ENCODE measurements around the gene RGS2.

RGS2 gene

GRCh38 chr1:192808518-192809306 lies at the start of gene RGS2:
Gene RGS2 (plus strand): TSS chr1:192809039. CDS start chr1:192809072, 33 bp downstream.
- peak; percentile 62 for DNase-seq (ENCODE audit: low read depth)

GRCh38 chr1:192759104-192759503 lies 49.7 kb upstream of the RGS2 start:
- DNase-seq (ENCODE audit: low read depth), result no peak

GRCh38 chr1:192762265-192762664 lies 46.6 kb upstream of the RGS2 start:
- DNase-seq (ENCODE audit: low read depth), result no peak

- no peak for DNase-seq (ENCODE audit: low read depth)
Measured at GRCh38 chr1:192763243-192763642, 45.6 kb upstream of the RGS2 start.

GRCh38 chr1:192763756-192764155 lies 45.1 kb upstream of the RGS2 start:
- no peak for DNase-seq (ENCODE audit: low read depth)

GRCh38 chr1:192764675-192765074 lies 44.2 kb upstream of the RGS2 start:
- no peak for DNase-seq (ENCODE audit: low read depth)

GRCh38 chr1:192766009-192766625 lies 42.7 kb upstream of the RGS2 start:
- no peak for DNase-seq (ENCODE audit: low read depth)

GRCh38 chr1:192766876-192767275 lies 42.0 kb upstream of the RGS2 start:
- DNase-seq (ENCODE audit: low read depth), result no peak

- DNase-seq (ENCODE audit: low read depth), result no peak
Measured at GRCh38 chr1:192767798-192768197, 41.0 kb upstream of the RGS2 start.

- DNase-seq (ENCODE audit: low read depth), result no peak
Measured at GRCh38 chr1:192768463-192768862, 40.4 kb upstream of the RGS2 start.

- no peak for DNase-seq (ENCODE audit: low read depth)
Measured at GRCh38 chr1:192771341-192771740, 37.5 kb upstream of the RGS2 start.

- DNase-seq (ENCODE audit: low read depth), result no peak
Measured at GRCh38 chr1:192775631-192776030, 33.2 kb upstream of the RGS2 start.

- no peak for DNase-seq (ENCODE audit: low read depth)
Measured at GRCh38 chr1:192776206-192776605, 32.6 kb upstream of the RGS2 start.

GRCh38 chr1:192776998-192777397 lies 31.8 kb upstream of the RGS2 start:
- DNase-seq (ENCODE audit: low read depth), result no peak

GRCh38 chr1:192783791-192784190 lies 25.0 kb upstream of the RGS2 start:
- DNase-seq (ENCODE audit: low read depth), result no peak

GRCh38 chr1:192784397-192784796 lies 24.4 kb upstream of the RGS2 start:
- DNase-seq (ENCODE audit: low read depth), result no peak

- no peak for DNase-seq (ENCODE audit: low read depth)
Measured at GRCh38 chr1:192786576-192786975, 22.3 kb upstream of the RGS2 start.

- no peak for DNase-seq (ENCODE audit: low read depth)
Measured at GRCh38 chr1:192787914-192788585, 20.8 kb upstream of the RGS2 start.

GRCh38 chr1:192789871-192790270 lies 19.0 kb upstream of the RGS2 start:
- no peak for DNase-seq (ENCODE audit: low read depth)

GRCh38 chr1:192792628-192793027 lies 16.2 kb upstream of the RGS2 start:
- DNase-seq (ENCODE audit: low read depth), result no peak

GRCh38 chr1:192793983-192794767 lies 14.7 kb upstream of the RGS2 start:
- DNase-seq (ENCODE audit: low read depth), result no peak

GRCh38 chr1:192794768-192795035 lies 14.1 kb upstream of the RGS2 start:
- DNase-seq (ENCODE audit: low read depth), result no peak

Measured in stimulated activated CD8-positive, alpha-beta memory T cell treated with anti-CD3 and anti-CD28 coated beads, Interleukin-15, amount 100 ng/mL, for 1 hour (primary cell).